NCI-H1105 (cell line): ENCODE measurements around the gene BICD1.
"Not testable (repeated sequence)": the region's sequence is repeated elsewhere in the genome, so short reads cannot be mapped to it uniquely, and the experiment has no call there.

Source experiments
- DNase-seq: peaks from one replicate; lab custom pipeline; 2025; lab: John Stamatoyannopoulos, UW

The BICD1 gene

DNA sequence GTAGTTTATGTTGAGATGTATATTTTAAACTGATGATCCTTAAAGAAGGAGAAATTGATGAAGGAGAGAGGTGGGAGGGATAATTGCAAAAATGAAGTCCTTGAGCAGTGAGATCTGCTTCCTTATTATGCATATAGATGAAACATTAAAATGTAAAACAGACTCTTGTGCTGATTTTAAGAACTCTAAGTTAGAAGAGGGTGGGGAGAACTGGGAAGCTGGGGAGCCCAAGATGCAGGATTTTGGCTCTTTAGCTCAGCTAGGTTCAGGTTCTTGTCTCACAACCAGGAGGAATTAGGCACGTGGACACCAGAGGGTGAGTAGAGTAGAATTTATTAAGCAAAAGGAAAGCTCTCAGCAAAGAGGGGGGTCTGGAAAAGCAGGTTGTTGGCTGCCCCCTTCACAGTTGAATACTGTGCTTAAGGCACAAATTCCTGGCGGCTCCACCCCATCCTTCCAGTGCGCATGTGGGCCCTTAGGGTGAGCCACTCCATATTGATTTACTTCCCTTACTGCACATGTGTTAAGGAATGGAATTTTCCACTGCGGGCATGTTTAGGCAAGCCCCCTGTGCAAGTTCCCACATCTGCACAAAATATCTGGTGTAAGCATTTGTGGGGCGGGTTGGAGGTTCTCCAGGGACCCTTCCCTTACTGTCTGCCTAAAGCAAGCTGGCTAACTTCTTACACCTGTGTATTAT is 141.9 kb downstream of the BICD1 start:
- DNase-seq = no peak

GRCh38 chr12:32249777-32250176 is 143.1 kb downstream of the BICD1 start:
- no peak for DNase-seq

DNA sequence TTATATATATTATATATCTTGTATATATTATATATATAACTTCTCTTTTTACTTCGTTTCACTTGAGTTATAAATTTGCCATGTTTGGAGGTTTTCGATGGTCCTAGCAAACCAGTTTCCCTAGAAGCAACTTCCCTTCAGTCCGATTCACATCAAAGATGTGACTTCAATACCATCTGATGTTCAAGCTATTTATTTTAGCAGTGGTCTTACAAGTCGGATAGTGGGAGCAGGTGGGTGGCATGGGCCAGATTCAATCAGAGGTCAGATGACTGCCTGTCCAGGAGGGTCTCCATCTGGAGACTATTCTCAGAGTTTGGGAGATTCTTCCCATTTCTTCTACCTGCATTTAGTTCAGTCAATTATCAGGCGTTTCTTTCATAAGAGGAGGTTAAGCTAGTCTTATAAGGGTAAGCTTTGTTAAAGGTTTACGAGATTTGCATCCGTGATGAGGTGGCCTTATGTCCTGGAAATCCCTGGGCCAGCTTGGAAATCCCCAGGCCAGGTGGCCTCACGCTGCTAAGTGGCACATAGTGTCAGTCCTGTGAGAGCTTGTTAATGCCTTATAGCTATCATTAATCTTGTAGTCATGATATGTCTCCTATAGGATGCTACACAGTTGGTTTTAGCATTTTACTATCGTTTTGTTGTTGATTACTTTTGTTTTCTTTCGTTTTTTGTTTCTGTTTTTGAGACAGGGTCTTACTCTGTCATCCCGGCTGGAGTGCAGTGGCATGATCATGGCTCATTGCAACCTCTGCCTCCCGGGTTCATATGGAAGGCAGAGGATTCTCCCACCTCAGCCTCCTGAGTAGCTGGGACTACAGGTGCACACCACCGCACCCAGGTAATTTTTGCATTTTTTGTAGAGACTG is 145.8 kb downstream of the BICD1 start:
- DNase-seq = no peak

GRCh38 chr12:32253154-32253790 is 146.6 kb downstream of the BICD1 start:
- no peak for DNase-seq

DNA sequence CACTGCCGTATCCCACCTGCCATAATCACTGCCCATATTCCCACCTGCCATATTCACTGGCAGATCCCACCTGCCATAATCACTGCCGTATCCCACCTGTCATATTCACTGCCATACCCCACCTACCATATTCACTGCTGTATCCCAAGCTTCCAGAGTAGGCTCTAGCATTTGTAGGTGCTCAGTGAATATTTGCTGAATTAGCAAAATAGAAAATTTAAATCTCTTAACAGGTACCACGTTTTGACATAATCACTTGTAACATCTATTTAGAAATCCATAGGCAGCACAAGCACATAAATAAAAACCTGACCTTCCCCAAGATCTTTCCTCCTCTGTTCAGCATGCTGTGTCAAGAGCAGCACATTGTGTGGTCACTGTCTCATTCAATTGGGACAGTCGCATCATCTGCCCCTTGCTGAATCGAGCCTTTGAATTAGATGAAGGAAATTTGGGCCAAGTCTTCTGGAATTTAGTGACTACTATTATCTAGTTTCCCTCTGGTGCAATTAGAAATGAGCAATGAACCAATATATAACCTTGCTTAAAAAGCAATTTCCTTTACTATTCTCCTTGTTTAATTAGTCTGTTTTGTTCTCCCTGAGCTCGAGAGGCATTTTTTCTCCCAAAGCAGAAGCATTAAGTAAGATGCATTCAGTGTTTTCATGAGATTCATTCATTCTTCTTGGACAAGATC is 147.8 kb downstream of the BICD1 start:
- no peak for DNase-seq

DNA sequence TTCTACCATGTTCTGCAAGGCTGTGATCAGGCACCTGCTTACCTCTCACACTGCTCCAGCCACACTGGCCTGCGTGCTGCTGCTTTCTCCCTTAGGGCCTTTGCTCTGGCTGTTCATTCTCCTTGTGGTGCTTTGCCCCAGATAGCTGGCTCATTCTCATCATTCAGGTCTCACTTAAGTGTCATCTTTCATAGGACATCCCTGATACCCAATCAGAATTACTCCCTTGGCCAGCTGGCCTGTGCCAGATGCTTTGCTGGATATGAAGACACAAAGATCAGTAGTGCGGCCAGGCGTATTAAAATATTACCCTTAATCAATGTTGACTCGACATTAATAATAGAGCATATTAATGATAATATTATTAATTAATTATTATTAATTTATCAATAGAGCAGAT is 148.9 kb downstream of the BICD1 start:
- no peak for DNase-seq

DNA sequence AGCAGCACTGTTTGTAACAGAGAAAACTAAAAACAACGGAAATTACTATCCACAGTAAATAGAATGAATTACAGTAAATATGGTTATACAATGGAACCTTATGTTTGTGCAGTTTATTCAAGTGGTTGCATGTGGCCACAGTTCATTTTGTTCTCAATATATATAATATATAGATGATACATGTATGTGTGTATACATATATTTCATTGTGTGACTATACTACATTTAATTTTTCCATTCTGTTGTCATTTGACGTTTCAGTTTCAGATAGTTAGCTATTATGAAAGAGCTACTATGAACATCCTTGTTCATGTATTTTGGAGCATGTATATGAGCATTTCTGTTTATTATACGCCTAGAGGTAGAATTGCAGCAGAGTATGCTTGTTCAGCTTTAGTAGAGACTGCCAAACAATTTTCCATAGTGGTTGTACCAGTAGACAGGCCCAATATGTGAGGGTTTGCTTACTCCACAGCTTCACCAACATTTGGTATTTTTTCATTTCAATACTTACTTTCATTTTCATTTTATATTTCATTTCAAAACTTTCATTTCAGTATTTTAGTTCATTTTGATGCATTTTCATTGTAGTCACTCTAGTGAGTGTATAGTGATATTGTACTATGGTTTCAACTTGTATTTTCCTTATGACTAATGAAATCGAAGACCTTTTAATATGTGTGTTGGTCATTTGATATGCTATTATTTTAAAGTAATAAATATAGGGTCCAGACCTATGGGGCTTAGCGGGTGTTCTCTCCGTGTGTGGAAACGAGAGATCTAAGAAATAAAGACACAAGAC is 151.2 kb downstream of the BICD1 start:
- no peak for DNase-seq

GRCh38 chr12:32260696-32261095 is 154.0 kb downstream of the BICD1 start:
- no peak for DNase-seq

GRCh38 chr12:32261638-32262037 is 155.0 kb downstream of the BICD1 start:
- no peak for DNase-seq

- no peak for DNase-seq
These were observed 158.3 kb downstream of the BICD1 start for GRCh38 chr12:32264961-32265360.

- no peak for DNase-seq
These were observed 158.8 kb downstream of the BICD1 start for GRCh38 chr12:32265456-32265855.

- no peak for DNase-seq
These were observed 159.3 kb downstream of the BICD1 start for GRCh38 chr12:32265951-32266350.

DNA sequence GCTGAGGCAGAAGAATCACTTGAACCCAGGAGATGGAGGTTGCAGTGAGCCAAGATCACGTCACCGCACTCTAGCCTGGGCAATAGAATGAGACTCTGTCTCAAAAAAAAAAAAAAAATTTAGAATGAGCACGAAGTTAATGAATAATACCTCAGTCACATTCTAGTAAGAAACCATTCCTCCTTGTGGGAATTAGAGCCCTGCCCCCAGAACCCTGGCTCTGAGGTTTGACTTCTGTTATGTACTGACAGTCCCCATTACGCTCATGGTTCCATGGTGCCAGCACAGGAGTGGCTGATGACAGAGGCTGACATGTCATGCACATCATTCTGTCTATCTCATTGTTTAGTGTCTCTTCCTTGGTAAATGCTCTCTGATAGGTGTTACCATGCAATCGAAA is 160.1 kb downstream of the BICD1 start:
- no peak for DNase-seq

GRCh38 chr12:32270818-32271710 is 164.4 kb downstream of the BICD1 start:
- DNase-seq = no peak

DNA sequence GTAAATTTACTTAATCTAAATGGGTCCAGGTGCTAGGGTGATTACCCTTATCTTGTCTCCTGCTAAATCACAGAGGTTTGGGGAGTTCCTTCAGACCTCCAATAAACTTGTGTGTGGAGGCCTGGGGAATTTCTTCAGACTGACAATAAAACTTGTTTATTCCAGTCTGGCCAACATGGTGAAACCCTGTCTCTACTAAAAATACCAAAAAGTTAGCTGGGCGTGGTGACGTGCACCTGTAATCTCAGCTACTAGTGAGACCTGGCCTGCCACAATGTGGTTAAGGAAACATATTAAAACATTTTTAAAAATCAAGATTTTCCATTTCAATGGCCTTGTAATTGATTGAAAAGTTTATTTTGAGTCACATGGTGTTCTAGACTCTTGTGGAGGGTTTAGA is 165.8 kb downstream of the BICD1 start:
- DNase-seq = no peak

DNA sequence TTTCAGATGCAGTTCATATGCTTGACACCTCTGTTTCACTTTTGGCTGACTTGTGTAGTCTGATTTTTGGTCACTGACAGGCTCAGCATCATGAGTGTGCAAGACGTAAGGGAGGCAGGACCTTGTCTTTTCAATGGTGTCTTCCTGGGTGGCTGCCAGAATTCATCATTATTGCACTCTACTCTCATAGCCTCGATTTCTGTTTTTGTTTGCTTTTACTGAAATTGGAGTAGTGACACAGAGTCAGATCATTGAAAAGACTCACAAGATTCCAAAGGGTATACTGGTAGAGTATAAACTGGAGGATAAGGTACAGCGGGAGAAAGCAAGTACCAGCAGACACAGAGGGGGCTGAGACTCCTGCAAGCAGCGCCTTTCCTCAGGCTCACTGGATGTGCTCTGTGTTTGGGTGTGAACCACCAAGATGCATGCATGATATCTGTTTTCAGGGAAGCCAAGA is 166.4 kb downstream of the BICD1 start:
- DNase-seq = no peak

- DNase-seq = no peak
These were observed 167.1 kb downstream of the BICD1 start for GRCh38 chr12:32273712-32274111.

GRCh38 chr12:32274665-32275064 is 168.0 kb downstream of the BICD1 start:
- DNase-seq = no peak

DNA sequence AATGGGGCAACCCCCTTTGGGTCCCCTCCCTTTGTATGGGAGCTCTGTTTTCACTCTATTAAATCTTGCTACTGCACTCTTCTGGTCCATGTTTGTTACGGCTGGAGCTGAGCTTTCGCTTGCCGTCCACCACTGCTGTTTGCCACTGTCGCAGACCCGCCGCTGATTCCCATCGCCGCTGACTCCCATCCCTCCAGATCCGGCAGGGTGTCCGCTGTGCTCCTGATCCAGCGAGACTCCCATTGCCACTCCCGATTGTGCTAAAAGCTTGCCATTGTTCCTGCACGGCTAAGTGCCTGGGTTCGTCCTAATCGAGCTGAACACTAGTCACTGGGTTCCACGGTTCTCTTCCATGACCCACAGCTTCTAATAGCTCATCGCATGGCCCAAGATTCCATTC is 168.9 kb downstream of the BICD1 start:
- DNase-seq = not testable (repeated sequence)

DNA sequence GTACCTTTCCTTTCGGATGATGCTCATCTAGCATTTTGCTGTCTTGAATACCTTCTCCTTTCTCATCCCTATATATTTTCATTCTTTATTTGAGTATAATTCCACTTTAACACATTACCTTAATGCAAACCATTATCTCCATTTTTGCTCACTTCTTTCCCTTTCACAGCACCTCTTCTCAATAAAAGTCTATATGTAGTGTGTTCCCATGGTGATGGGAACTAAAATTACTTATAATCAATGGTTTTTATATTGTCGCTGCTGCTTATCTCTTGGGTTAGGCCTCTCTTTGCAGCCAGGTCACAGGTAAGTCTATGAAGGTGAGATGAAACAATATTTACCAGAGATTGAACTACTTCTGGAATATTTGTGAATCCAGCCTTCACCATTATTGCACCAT is 171.1 kb downstream of the BICD1 start:
- DNase-seq = no peak
